OCI-LY7 (cell line): ENCODE measurements around the gene HOTAIR.

Source experiments
- CTCF ChIP-seq: fragments of 200-600 bp; sonication (generic); conservative IDR thresholded peaks from 2 replicates; pipeline ENCODE4 v1.5.1; 2014; ENCODE audit warnings: mild to moderate bottlenecking, antibody characterized with exemption, low read length, moderate library complexity, mixed read lengths
- EZH2phosphoT487 ChIP-seq: fragments of 200-600 bp; sonication (generic); IDR thresholded peaks from 2 replicates; pipeline ENCODE4 v1.6.1; 2018; ENCODE audit warnings: low read depth, borderline replicate concordance, mild to moderate bottlenecking, mixed run types, antibody characterized with exemption, low read length, moderate library complexity, mixed read lengths

GRCh38 chr12:53976172-53976822, 1.5 kb upstream of the HOTAIR start:
- TF ChIP-seq CTCF (no peak), EZH2phosphoT487 (no peak)
